Placental epithelial cell (primary cell): ENCODE data around the gene CCL7. TPM values are rescaled to one million over a fixed set of nuclear protein-coding genes. Genes with fewer than 3 reads are reported as not detected.

ENCODE experiments used
- total RNA-seq: library from RNA; depleted of rRNA; stranded (reverse); fragments of >200 nt; gene quantifications from 2 replicates; pipeline ENCODE4 v1.2.3, GENCODE V29; 2012

CCL7 gene
- total RNA-seq = not detected in 2 replicates

DNA sequence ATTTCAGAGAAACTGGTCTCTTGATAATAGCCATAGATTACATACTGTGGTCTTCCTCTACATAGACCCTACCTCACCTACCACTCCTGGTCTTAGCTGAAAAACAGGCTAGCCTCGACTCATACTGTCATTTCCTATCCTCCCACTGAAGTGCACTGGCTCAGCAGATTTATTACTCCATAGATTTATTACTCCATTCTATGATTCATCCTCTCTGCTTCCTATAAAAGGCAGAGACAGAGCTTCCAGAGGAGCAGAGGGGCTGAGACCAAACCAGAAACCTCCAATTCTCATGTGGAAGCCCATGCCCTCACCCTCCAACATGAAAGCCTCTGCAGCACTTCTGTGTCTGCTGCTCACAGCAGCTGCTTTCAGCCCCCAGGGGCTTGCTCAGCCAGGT, at the start of gene CCL7:
CCL7 (plus strand) TSS at position 253 of the 400 bp plus-strand sequence; CDS start at position 323, 70 bp downstream.

DNA sequence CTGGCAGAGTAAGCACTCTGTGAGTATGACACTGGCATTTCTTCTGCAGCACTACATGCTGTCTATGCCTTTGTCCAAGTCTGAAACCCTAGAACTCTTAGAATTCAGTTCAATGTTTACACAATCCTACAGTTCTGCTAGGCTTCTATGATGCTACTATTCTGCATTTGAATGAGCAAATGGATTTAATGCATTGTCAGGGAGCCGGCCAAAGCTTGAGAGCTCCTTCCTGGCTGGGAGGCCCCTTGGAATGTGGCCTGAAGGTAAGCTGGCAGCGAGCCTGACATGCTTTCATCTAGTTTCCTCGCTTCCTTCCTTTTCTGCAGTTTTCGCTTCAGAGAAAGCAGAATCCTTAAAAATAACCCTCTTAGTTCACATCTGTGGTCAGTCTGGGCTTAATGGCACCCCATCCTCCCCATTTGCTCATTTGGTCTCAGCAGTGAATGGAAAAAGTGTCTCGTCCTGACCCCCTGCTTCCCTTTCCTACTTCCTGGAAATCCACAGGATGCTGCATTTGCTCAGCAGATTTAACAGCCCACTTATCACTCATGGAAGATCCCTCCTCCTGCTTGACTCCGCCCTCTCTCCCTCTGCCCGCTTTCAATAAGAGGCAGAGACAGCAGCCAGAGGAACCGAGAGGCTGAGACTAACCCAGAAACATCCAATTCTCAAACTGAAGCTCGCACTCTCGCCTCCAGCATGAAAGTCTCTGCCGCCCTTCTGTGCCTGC, 15.2 kb upstream of the CCL7 start, which contains the start of gene CCL2:
CCL2 (plus strand) TSS at position 635 of the 730 bp plus-strand sequence; CDS start at position 700, 65 bp downstream.

DNA sequence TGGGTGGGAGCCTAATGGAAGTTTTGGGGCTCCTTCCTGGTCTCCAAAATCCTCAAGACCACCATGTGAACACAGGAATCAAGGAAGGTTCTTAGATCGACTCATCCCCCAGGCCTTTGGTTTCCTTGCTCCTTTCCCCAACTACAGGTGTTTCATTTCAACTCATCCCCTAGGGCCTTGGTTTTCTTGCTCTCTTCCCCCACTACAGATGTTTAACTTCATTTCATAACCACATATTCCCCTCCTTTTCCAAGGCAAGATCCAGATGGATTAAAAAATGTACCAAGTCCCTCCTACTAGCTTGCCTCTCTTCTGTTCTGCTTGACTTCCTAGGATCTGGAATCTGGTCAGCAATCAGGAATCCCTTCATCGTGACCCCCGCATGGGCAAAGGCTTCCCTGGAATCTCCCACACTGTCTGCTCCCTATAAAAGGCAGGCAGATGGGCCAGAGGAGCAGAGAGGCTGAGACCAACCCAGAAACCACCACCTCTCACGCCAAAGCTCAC, 15.3 kb downstream of the CCL7 start, which contains the start of gene CCL11:
CCL11 (plus strand) TSS at position 457 of the 507 bp plus-strand sequence. CDS start 67 bp downstream, outside the sequence.

DNA sequence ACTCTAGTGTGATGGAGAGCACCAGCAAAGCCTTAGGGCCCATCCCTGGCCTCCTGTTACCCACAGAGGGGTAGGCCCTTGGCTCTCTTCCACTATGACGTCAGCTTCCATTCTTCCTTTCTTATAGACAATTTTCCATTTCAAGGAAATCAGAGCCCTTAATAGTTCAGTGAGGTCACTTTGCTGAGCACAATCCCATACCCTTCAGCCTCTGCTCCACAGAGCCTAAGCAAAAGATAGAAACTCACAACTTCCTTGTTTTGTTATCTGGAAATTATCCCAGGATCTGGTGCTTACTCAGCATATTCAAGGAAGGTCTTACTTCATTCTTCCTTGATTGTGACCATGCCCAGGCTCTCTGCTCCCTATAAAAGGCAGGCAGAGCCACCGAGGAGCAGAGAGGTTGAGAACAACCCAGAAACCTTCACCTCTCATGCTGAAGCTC, 49.0 kb downstream of the CCL7 start, which contains the start of gene CCL8:
CCL8 (plus strand) TSS at position 397 of the 445 bp plus-strand sequence. CDS start 67 bp downstream, outside the sequence.

Other genes with a start within 250 kb of the CCL7 start
- 0.22 TPM in 1 of 2 replicates, not detected in the other for gene CCL2, start 14.9 kb upstream of the CCL7 start, total RNA-seq
- gene CCL11, start 15.5 kb downstream of the CCL7 start, total RNA-seq = not detected in 2 replicates
- gene CCL8, start 49.2 kb downstream of the CCL7 start, total RNA-seq = not detected in 2 replicates
- not detected in 2 replicates for gene CCL13, start 86.3 kb downstream of the CCL7 start, total RNA-seq
- gene CCL1, start 93.0 kb downstream of the CCL7 start, total RNA-seq = not detected in 2 replicates